ENCODE measurements around the gene NEU3.
"Not testable (repeated sequence)": the region's sequence is repeated elsewhere in the genome, so short reads cannot be mapped to it uniquely, and the experiment has no call there.

NEU3 gene

DNA sequence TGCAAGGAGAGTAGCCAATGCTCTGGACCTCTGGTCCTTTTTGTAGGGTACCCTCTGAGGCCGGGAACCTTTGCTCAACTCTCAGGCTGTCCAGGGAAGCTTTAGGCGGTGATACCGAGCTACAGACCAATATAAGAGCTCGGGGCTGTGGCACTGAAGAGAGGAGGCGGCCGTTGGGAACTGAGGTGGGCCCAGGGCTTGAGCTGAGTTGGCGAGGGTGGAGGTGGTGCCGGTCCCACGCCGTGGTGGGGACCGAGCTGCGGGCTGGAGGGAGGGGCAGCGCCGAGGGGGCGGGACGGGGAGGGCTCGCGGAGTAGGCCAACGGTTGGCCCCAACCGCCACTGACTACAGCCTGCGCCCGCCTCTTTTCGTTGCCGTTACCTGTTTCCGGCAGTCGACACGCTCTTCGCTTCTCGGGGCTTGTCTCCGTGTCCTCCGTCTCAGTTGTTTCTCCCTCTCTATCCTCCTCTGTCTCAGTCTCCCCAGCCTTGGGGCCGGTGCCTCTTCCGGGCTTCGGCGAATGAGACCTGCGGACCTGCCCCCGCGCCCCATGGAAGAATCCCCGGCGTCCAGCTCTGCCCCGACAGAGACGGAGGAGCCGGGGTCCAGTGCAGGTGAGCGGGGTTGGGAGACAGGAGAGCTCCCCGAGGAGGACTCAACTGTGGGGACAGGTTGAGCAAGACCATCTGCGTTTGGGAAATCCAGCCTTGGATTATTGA lies at the start of gene NEU3:
NEU3 (plus strand) TSS at position 393 of the 719 bp plus-strand sequence; CDS start at position 521, 128 bp downstream.
- in situ Hi-C loops (cut with HindIII; ENCODE audit: low sequenced_read_pairs), result loop anchor here (5.0 kb wide), 1 partner anchor 56 kb away; no protein-coding TSS in a partner anchor

GRCh38 chr11:74941492-74941891 lies 47.2 kb upstream of the NEU3 start:
- in situ Hi-C loops (cut with HindIII; ENCODE audit: low sequenced_read_pairs), result no loop called here

DNA sequence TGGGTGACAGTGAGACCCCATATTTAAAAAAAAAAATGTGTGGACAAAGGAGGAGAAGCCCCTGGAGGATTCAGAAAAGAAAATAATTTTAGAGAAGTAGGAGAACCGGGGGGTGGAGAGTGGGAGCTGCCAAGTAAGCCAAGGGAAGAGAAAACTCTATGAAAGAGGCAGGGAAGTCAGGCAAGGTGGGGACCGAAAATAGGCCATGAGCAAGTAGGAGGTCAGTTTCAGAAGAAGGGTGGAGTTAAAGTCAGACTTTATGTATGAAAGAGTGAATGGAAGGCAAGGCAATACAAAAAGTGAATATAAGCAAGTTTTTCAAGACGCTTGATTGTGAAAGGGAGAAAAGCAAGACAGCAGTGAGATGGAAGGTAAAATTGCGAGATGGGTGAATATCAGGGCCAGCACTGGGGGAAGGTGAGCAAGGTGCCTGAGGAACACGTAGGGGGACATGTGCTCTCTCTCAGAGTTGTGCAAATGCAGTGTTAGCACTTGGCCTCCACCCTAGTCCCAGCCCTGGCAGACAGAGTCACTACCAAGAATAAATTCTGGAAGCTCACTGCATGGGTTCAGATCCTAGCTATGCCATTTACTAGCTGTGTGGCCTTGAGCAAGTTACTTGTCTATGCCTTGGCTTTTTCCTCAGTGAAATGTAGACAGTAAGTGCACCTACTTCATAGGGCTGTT lies 46.5 kb upstream of the NEU3 start:
- in situ Hi-C loops (cut with HindIII; ENCODE audit: low sequenced_read_pairs), result no loop called here

GRCh38 chr11:74948546-74948897 lies 40.2 kb upstream of the NEU3 start:
- in situ Hi-C loops (cut with HindIII; ENCODE audit: low sequenced_read_pairs), result no loop called here

DNA sequence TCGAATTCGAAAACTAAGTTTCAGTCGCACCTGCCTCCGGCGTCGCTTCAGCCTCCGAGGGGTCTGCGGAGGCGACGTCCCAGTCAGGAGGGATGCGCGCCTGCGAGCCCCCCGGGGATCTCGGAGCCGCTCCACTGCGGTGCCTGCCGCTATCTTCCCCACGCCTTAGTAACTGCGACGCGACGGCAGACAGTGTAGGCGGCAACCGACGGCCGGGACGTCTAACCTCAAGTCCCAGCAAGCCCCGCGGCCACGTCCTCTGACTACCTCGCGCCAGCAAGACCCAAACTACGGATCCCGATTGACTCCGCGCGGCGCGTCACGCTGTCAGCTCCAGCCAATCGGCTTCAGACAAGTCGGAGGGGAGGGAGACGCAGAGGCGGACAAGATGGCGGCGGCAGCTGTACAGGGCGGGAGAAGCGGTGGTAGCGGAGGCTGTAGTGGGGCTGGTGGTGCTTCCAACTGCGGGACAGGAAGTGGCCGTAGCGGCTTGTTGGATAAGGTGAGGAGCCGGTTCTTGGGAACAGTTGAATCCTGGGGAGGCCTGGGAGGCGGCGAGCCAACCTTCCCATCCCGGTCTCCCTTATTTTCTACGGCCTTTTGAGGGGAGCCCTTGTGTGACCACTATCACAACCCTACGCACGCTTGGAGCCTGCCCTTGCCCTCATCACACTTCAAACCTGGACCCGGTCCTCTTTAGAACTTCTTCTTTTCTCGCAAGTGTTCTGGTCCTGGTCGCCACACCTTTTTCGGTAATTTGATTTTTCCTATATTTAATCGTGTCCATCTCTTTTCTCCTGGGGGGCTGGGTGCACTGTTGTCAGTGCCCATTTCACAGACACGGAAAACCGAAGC lies 39.6 kb upstream of the NEU3 start, which contains the start of the genes SPCS2 and XRRA1:
SPCS2 (plus strand) TSS at position 369 of the 855 bp plus-strand sequence; CDS start at position 389, 20 bp downstream.
XRRA1 (minus strand) TSS at position 194 of the 855 bp plus-strand sequence. CDS start 8,213 bp downstream, outside the sequence.
- in situ Hi-C loops (cut with HindIII; ENCODE audit: low sequenced_read_pairs), result no loop called here

DNA sequence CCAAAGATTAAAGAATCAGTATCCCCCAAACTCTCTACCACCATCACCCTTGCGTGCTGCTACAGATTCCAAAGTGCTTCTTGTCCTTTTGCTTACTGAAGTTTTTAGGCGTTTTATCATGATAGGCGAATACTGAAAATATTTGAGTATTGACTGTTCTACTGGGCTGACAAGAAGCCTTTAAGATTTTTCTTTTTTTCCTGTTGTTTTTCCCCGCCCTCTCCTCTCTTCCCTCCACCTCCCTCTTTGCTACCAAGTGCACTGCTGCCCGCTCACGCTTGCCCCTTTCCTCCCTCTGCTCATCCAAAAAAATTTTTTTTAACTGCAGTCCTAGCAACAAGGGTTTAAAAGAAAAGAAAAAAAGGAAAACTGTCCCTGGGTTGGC lies 39.0 kb upstream of the NEU3 start:
- in situ Hi-C loops (cut with HindIII; ENCODE audit: low sequenced_read_pairs), result no loop called here

- in situ Hi-C loops (cut with HindIII; ENCODE audit: low sequenced_read_pairs), result no loop called here
These were observed 38.3 kb upstream of the NEU3 start for GRCh38 chr11:74950374-74950969.

DNA sequence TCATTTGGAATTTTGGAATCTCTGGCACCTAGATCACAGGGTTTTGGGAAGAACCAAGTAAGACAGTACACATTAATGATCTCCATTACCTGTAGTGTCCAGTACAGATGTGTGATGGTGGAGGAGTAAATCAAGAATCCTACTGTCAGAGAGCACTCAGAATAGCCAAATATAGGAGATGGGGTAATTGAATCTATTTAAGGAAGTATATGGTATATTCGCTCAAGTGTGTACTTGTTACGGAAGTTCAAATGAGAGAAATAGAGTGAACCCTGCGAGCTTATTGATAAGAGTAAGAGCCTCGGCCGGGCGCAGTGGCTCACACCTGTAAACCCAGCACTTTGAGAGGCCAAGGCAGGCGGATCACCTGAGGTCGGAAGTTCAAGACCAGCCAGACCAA lies 37.5 kb upstream of the NEU3 start:
- in situ Hi-C loops (cut with HindIII; ENCODE audit: low sequenced_read_pairs), result no loop called here

DNA sequence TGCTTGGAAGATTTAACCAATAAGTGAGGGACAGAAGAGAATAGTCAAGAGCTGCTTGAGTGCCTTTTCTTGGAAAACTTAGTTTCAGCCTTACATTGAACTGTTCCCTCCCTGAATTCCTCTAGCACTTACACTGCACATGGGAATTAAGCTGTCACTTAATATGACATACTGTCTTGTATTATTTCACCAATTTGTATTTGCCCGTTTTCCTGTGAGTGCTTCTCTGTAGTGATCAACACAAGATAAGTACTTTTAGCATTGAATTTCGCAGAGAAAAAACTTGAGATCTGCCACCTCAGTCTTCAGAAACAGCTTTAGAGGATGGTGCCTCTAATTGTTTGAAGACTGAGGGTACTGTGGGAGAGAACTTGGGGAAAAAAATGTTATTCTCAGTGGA lies 36.0 kb upstream of the NEU3 start:
- in situ Hi-C loops (cut with HindIII; ENCODE audit: low sequenced_read_pairs), result no loop called here

DNA sequence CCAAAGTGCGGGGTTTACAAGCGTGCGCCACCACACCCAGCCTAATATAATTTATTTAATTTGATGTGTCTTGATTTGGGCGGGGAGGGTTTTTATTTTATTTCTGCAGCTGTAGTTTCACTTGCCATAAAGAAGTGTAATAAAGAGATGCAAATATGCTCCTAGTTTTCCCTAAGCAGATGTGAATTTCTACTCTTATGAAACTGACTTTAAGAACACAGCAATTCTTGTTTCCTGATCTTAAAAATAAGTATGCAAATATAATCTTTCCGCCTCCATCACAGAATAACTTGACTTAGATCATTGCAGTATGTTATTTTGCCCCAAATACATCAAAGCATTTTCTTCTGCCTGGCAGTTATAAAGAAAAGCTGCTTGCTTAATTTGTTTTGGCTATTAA lies 35.3 kb upstream of the NEU3 start:
- in situ Hi-C loops (cut with HindIII; ENCODE audit: low sequenced_read_pairs), result no loop called here

DNA sequence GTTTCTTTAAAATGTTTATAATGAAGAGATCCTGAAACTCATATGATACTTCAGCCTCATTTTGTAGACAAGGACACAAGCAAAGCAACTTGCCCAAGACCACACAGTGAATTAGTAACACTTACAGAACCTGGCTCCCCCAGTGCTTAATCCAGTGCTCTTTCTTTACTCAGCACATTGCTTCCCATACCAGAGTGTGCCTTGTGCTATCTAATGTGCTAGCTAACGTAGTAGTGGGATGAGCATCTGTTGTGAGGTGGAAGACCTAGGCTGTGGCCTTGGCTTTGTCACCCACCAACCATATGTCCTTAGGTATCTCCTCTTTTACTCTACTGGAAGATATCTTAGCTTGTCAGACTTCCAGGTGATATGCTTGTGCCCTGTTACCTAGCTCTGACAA lies 34.5 kb upstream of the NEU3 start:
- in situ Hi-C loops (cut with HindIII; ENCODE audit: low sequenced_read_pairs), result no loop called here

GRCh38 chr11:74956397-74957015 lies 32.2 kb upstream of the NEU3 start:
- in situ Hi-C loops (cut with HindIII; ENCODE audit: low sequenced_read_pairs), result no loop called here

DNA sequence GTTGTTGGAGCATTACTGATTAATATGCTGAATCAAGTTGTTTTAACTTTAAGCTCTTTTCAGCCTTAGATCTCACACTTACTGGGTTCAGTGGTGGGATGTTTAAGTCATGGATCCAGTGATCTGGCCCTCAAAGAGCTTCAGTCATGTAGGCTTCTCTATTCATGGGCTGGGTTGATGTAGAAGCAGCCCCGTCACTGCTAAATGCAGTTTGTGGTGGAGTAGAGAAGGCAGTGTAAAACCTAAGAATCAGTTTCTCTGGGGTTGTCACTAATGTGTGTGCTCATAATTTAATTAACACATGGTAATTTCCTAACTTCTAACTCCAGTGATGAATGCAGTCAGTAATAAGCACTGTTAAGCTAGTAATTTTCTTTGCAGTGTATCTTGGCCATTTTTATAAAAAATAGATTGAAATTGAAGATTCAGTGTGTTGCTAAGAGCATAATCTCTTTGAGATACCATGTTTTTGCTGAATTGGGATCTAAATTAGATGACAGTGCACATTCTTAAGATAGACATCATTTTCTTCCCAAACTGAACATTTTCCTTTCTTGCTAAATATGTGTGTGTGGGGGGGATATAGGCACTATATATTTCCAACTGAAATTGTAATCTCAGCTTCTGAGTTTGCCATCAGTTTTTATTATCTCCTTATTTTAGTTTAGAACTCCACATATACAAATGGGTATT lies 30.6 kb upstream of the NEU3 start:
- in situ Hi-C loops (cut with HindIII; ENCODE audit: low sequenced_read_pairs), result no loop called here

DNA sequence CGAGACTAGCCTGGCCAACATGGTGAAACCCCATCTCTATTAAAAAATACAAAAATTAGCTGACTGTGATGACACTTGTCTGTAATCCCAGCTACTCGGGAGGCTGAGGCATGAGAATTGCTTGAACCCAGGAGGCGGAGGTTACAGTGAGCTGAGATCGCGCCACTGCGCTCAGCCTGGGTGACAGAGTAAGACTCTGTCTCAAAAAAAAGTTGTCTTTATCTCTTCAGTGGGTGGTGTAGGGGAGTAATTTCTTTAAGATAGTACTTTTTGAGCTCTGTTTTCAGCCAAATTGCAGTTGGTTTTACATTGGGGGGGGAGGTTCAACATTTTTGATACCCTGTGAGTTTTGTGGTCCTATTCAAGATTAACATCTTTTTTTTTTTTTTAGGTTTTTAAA lies 28.6 kb upstream of the NEU3 start:
- in situ Hi-C loops (cut with HindIII; ENCODE audit: low sequenced_read_pairs), result not testable (repeated sequence)

DNA sequence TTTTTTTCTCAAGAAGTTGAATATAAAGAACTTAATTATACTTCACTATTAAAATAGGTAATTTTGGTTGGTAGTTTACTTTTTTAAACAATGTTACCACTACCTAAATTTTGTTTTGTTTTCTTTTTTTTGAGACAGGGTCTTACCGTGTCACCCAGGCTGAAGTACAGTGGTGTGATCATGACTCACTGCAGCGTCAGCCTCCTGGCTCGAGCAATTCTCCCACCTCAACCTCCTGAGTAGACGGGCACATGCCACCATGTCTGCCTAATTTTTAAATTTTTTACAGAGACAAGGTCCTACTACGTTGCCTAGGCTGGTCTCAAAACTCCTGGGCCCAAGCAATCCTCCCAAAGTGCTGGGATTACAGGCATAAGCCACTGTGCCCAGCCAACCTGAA lies 22.1 kb upstream of the NEU3 start:
- in situ Hi-C loops (cut with HindIII; ENCODE audit: low sequenced_read_pairs), result no loop called here

DNA sequence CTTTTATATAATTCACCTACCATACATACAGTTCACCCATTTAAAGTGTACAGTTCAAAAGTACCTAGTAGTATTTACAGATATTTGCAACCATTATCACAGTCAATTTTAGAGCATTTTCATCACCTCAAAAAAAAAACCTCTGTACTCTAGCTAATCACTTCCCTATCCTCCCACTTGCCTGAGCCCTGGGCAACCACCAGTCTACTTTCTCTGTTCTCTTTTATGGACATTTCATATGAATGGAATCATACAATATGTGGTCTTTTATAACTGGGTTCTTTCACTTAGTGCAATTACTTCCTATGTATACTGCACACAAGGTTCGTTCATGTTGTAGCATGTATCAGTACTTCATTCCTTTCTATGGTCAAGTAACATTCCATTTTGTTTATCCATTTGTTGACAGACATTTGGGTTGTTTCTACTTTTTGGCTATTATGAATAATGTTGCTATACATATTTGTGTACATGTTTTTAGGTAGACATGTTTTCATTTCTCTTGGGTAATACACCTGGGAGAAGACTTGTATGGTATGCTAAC lies 17.8 kb upstream of the NEU3 start:
- in situ Hi-C loops (cut with HindIII; ENCODE audit: low sequenced_read_pairs), result no loop called here

DNA sequence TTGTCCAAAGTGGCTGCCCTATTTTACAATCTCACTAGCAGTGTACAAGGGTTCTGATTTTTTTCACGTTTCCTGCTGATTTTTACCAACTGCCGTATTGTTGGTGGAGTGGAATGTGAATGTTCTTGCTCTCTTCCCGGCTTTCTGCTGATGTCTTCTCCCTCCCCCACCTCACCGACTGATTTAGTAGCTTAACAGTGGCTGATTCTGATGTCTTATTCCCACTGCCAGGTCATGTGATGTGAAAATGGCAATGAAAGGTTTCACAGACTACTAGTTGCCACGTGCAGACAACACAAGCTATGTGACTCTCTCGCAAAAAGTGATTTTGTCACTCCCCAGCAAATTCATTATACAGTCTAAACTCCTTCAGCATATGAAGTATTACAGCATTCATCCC lies 17.3 kb upstream of the NEU3 start:
- in situ Hi-C loops (cut with HindIII; ENCODE audit: low sequenced_read_pairs), result no loop called here

- in situ Hi-C loops (cut with HindIII; ENCODE audit: low sequenced_read_pairs), result no loop called here
These were observed 10.7 kb upstream of the NEU3 start for GRCh38 chr11:74978041-74978440.

- in situ Hi-C loops (cut with HindIII; ENCODE audit: low sequenced_read_pairs), result no loop called here
These were observed 8.1 kb upstream of the NEU3 start for GRCh38 chr11:74980634-74981033.

DNA sequence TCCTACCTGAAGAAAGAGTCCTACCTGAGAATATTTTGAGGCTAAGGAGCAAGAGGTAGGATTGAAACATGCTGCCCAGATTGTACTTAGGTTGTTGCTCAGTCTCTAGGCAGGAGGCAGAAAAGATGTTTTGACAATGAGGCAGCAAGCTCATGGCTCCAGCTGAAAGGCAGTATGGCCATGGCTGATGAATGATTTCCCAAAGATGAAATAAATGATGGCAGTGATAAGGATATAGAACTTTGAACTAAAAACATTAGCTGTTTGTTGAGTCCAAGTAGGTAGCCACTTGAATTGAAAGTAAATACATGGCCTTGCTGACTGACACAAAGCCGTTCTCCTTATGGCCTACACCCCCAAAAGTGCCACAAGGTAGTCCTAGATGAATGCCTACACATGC lies 6.8 kb upstream of the NEU3 start:
- in situ Hi-C loops (cut with HindIII; ENCODE audit: low sequenced_read_pairs), result no loop called here
